Thoracic aorta (tissue), 2 donors: ENCODE measurements around the gene CRYBA1. TPM values are rescaled to one million over a fixed set of nuclear protein-coding genes. Genes with fewer than 3 reads are reported as not detected.

ENCODE experiments used
- ATAC-seq: fragments of 150-250 bp; one replicate; pipeline ENCODE4 v1.8.0; 2017; ENCODE audit warnings: low read depth; ENCODE audit not compliant: insufficient number of reproducible peaks, low FRiP score
- DNase-seq: peaks from one replicate; pipeline ENCODE4 v3.0.0-alpha.2; 2020; ENCODE audit warnings: low spot score
- H3K27ac ChIP-seq, 2 donors: fragments of 200-600 bp; sonication (generic); 1 replicate in 1 of 2; 2 replicates in 1 of 2; pipeline ENCODE4 v1.5.1; 2016; ENCODE audit warnings: mild to moderate bottlenecking in 2 of 2, moderate library complexity in 2 of 2
- H3K27me3 ChIP-seq: fragments of 200-600 bp; sonication (generic); replicated peaks from 2 replicates; pipeline ENCODE4 v1.6.0; 2016; ENCODE audit warnings: mild to moderate bottlenecking; ENCODE audit not compliant: insufficient read depth
- H3K36me3 ChIP-seq: fragments of 200-600 bp; sonication (generic); one replicate; pipeline ENCODE4 v1.5.1; 2016
- H3K4me1 ChIP-seq, 2 donors: fragments of 200-600 bp; sonication (generic); 1 replicate in 1 of 2; 2 replicates in 1 of 2; pipeline versions ENCODE4 v1.5.1 to v1.6.0; 2016; ENCODE audit warnings: low read depth in 2 of 2, mild to moderate bottlenecking in 1 of 2; ENCODE audit not compliant: control insufficient read depth in 1 of 2
- H3K4me3 ChIP-seq: fragments of 200-600 bp; sonication (generic); 2 replicates; pipeline ENCODE4 v1.5.1; 2016; ENCODE audit warnings: mild to moderate bottlenecking
- H3K9me3 ChIP-seq: fragments of 200-600 bp; sonication (generic); 2 replicates; pipeline ENCODE4 v1.5.1; 2016
- CTCF ChIP-seq: fragments of 200-600 bp; sonication (generic); IDR thresholded peaks from one replicate; pipeline ENCODE4 v1.5.1; 2019; ENCODE audit warnings: antibody characterized with exemption
- total RNA-seq, 2 donors: library from RNA; depleted of rRNA; stranded (reverse); fragments of >200 nt; gene quantifications; one replicate each; pipeline versions ENCODE4 v1.1.0 to v1.2.3, GENCODE V29; 2016

CRYBA1 gene
- total RNA-seq, 2 donors from 2014 or later: not detected

GRCh38 chr17:29243792-29244191 lies 2.9 kb upstream of the CRYBA1 start:
- ATAC-seq (no peak), DNase-seq (no peak)
- Histone ChIP-seq H3K9me3 (no peaks in the 10 kb centered on the region), H3K27me3 (no peaks in the 10 kb centered on the region), H3K4me3 (no peak overlapping the region), H3K27ac (no peak overlapping the region), H3K36me3 (no peaks in the 10 kb centered on the region), H3K4me1 (peaks cover 11 to 22% of the 10 kb centered on the region in 2 donors)
- TF ChIP-seq CTCF: no peak

- no peak for TF ChIP-seq CTCF
- no peak overlapping the region for H3K27ac ChIP-seq
- H3K4me3 ChIP-seq: no peak overlapping the region
- no peaks in the 10 kb centered on the region for H3K36me3 ChIP-seq
- ATAC-seq (no peak), DNase-seq (no peak)
- peaks cover 7 to 19% of the 10 kb centered on the region in 2 donors for H3K4me1 ChIP-seq
- H3K9me3 ChIP-seq: no peaks in the 10 kb centered on the region
- H3K27me3 ChIP-seq: no peaks in the 10 kb centered on the region
Measured at GRCh38 chr17:29245401-29245800, 1.3 kb upstream of the CRYBA1 start.

- Histone ChIP-seq H3K9me3 (no peaks in the 10 kb centered on the region), H3K4me3 (no peak overlapping the region), H3K4me1 (peaks cover 4 to 13% of the 10 kb centered on the region in 2 donors), H3K27ac (no peak overlapping the region), H3K27me3 (no peaks in the 10 kb centered on the region), H3K36me3 (no peaks in the 10 kb centered on the region)
- DNase-seq: no peak
- TF ChIP-seq CTCF: no peak
- no peak for ATAC-seq
Measured at GRCh38 chr17:29247219-29247618, 560 bp downstream of the CRYBA1 start.

GRCh38 chr17:29248845-29249244 lies 2.2 kb downstream of the CRYBA1 start:
- Histone ChIP-seq H3K27me3 (no peaks in the 10 kb centered on the region), H3K27ac (no peak overlapping the region), H3K4me1 (peaks cover 10 to 22% of the 10 kb centered on the region in 2 donors), H3K9me3 (no peaks in the 10 kb centered on the region), H3K36me3 (no peaks in the 10 kb centered on the region), H3K4me3 (no peak overlapping the region)
- no peak for ATAC-seq
- TF ChIP-seq CTCF: no peak
- DNase-seq: no peak

- Histone ChIP-seq H3K36me3 (no peaks in the 10 kb centered on the region), H3K4me3 (no peak overlapping the region), H3K27ac (no peak overlapping the region), H3K4me1 (peaks cover 13 to 32% of the 10 kb centered on the region in 2 donors), H3K9me3 (no peaks in the 10 kb centered on the region), H3K27me3 (no peaks in the 10 kb centered on the region)
- no peak for ATAC-seq
- no peak for TF ChIP-seq CTCF
- DNase-seq: no peak
Measured at GRCh38 chr17:29250666-29251065, 4.0 kb downstream of the CRYBA1 start.
